PC-3 (cell line): ENCODE data around the gene CYTH4. TPM values are rescaled to one million over a fixed set of nuclear protein-coding genes. Genes with fewer than 3 reads are reported as not detected.

Experiments used
- ATAC-seq: fragments of 200-7000 bp; cut with Tn5 transposase; 2 replicates; pipeline ENCODE4 v1.9.1; 2020; ENCODE audit warnings: mild to moderate bottlenecking, moderate library complexity
- BruUV-seq: library from RNA; stranded (reverse); fragments of 400-500 nt; replicated peaks from 2 replicates; lab custom pipeline; 2021; lab: Mats Ljungman, UMichigan
- CTCF ChIA-PET: fragments of 300-600 bp; sonication (Branson Sonifier 250); formaldehyde crosslinking; loops from one replicate; lab custom pipeline; 2022; ENCODE audit warnings: antibody characterized with exemption; lab: Charles Lee
- POLR2A ChIA-PET: fragments of 300-600 bp; sonication (Branson Sonifier 250); formaldehyde crosslinking; loops from one replicate; lab custom pipeline; 2022; ENCODE audit warnings: antibody characterized with exemption; ENCODE audit not compliant: unreplicated experiment; lab: Charles Lee
- DNase-seq: peaks from one replicate; pipeline ENCODE4 v3.0.0-alpha.2; 2015
- H2AFZ ChIP-seq: fragments of 300-600 bp; sonication (generic); 2 replicates; pipeline ENCODE4 v1.6.0; 2016; ENCODE audit warnings: antibody characterized with exemption, low read length
- H3F3A ChIP-seq: fragments of 300-600 bp; sonication (generic); one replicate; pipeline ENCODE4 v1.6.0; 2017; ENCODE audit warnings: antibody characterized with exemption, low read length, control low read depth, mild to moderate bottlenecking; ENCODE audit not compliant: unreplicated experiment
- H3K27ac ChIP-seq: fragments of 300-600 bp; sonication (generic); 2 replicates; pipeline ENCODE4 v1.5.1; 2016; ENCODE audit warnings: mild to moderate bottlenecking, low read length
- H3K27me3 ChIP-seq: fragments of 300-600 bp; sonication (generic); 2 replicates; pipeline ENCODE4 v1.6.1; 2016; ENCODE audit warnings: low read length, mixed read lengths
- H3K36me3 ChIP-seq: fragments of 300-600 bp; sonication (generic); 2 replicates; pipeline ENCODE4 v1.6.1; 2016; ENCODE audit warnings: low read depth, mixed run types, low read length, mixed read lengths
- H3K4me1 ChIP-seq: fragments of 300-600 bp; sonication (generic); 2 replicates; pipeline ENCODE4 v1.5.1; 2016; ENCODE audit warnings: low read length; ENCODE audit not compliant: insufficient read depth
- H3K4me2 ChIP-seq: fragments of 300-600 bp; sonication (generic); 2 replicates; pipeline ENCODE4 v1.6.0; 2016; ENCODE audit warnings: low read length
- H3K4me3 ChIP-seq: fragments of 300-600 bp; sonication (generic); 2 replicates; pipeline ENCODE4 v1.5.1; 2016; ENCODE audit warnings: mild to moderate bottlenecking, low read length, mixed read lengths
- H3K79me2 ChIP-seq: fragments of 300-600 bp; sonication (generic); 2 replicates; pipeline ENCODE4 v1.6.1; 2017; ENCODE audit warnings: low read length, mixed read lengths
- H3K9ac ChIP-seq: fragments of 300-600 bp; sonication (generic); 2 replicates; pipeline ENCODE4 v1.6.0; 2016; ENCODE audit warnings: mild to moderate bottlenecking, low read length
- H3K9me2 ChIP-seq: fragments of 300-600 bp; sonication (generic); replicated peaks from 2 replicates; pipeline ENCODE4 v1.6.1; 2016; ENCODE audit warnings: mixed run types, low read length, mixed read lengths
- H3K9me3 ChIP-seq: fragments of 300-600 bp; sonication (generic); 2 replicates; pipeline ENCODE4 v1.6.1; 2016; ENCODE audit warnings: low read length, mixed read lengths
- H4K20me1 ChIP-seq: fragments of 300-600 bp; sonication (generic); 2 replicates; pipeline ENCODE4 v1.6.1; 2016; ENCODE audit warnings: low read length, mixed read lengths
- CTCF ChIP-seq: fragments of 300-600 bp; sonication (generic); conservative IDR thresholded peaks from 2 replicates; pipeline ENCODE4 v1.5.1; 2017; ENCODE audit warnings: antibody characterized with exemption, low read depth, mild to moderate bottlenecking, low read length
- EZH2 ChIP-seq: fragments of 300-600 bp; sonication (generic); IDR thresholded peaks from one replicate; pipeline ENCODE4 v1.6.1; 2017; ENCODE audit warnings: antibody characterized with exemption, mild to moderate bottlenecking, low read length; ENCODE audit not compliant: unreplicated experiment
- EZH2phosphoT487 ChIP-seq: fragments of 300-600 bp; sonication (generic); IDR thresholded peaks from 2 replicates; pipeline ENCODE4 v1.6.1; 2018; ENCODE audit warnings: mild to moderate bottlenecking, antibody characterized with exemption, low read length, borderline replicate concordance
- intact Hi-C: fragments of 100-400 bp; cut with micrococcal nuclease; formaldehyde crosslinking; loops from 2 replicates; pipeline ENCODE4 v1.9.0; 2023
- total RNA-seq: library from RNA; depleted of rRNA; stranded (reverse); fragments of >200 nt; gene quantifications from 2 replicates; pipeline ENCODE4 v1.2.3, GENCODE V29; 2014

CYTH4 gene
- total RNA-seq, 1 experiment from 2014 or later, result 1.9 TPM

- intact Hi-C loops, result no loop called here
- Histone ChIP-seq H4K20me1 (no peaks in the 10 kb centered on the region), H3F3A (no peaks in the 10 kb centered on the region), H3K9ac (no peak overlapping the region), H3K27me3 (no peaks in the 10 kb centered on the region), H3K4me1 (peaks cover 36% of the 10 kb centered on the region), H3K36me3 (no peaks in the 10 kb centered on the region), H3K4me2 (no peak overlapping the region), H3K9me2 (no peaks in the 10 kb centered on the region), H2AFZ (no peak overlapping the region), H3K27ac (no peak overlapping the region), H3K4me3 (no peak overlapping the region), H3K79me2 (no peaks in the 10 kb centered on the region), H3K9me3 (no peaks in the 10 kb centered on the region)
- BruUV-seq, result no TSS peak
- ChIA-PET CTCF (interaction anchor here (0.6 to 1.3 kb wide), 4 partner anchors 11 to 137 kb away, joined by 3 to 10 read pairs (median 4); no protein-coding TSS in a partner anchor), POLR2A (no interaction called here)
- DNase-seq, result peak; percentile 3
- TF ChIP-seq EZH2phosphoT487, result no peak
- TF ChIP-seq CTCF, result peak; percentile 45; the same call in 1 of the 2 replicates
- TF ChIP-seq EZH2, result no peak
- ATAC-seq, result no peak
Observed at GRCh38 chr22:37318364-37319109, 36.2 kb downstream of the CYTH4 start.

GRCh38 chr22:37319469-37319868 is 37.2 kb downstream of the CYTH4 start:
- Histone ChIP-seq H2AFZ (no peak overlapping the region), H3K79me2 (no peaks in the 10 kb centered on the region), H3K36me3 (no peaks in the 10 kb centered on the region), H3K9me2 (no peaks in the 10 kb centered on the region), H4K20me1 (no peaks in the 10 kb centered on the region), H3K27me3 (no peaks in the 10 kb centered on the region), H3K9me3 (no peaks in the 10 kb centered on the region), H3F3A (no peaks in the 10 kb centered on the region), H3K4me2 (no peak overlapping the region), H3K4me3 (no peak overlapping the region), H3K9ac (no peak overlapping the region), H3K27ac (no peak overlapping the region), H3K4me1 (peaks cover 45% of the 10 kb centered on the region)
- CTCF ChIA-PET, result no interaction called here
- TF ChIP-seq EZH2 (no peak), CTCF (no peak), EZH2phosphoT487 (no peak)
- intact Hi-C loops, result no loop called here
- POLR2A ChIA-PET, result no interaction called here
- BruUV-seq, result no TSS peak
- DNase-seq (no peak), ATAC-seq (no peak)
